ENCODE measurements around the gene EFHD2.
"Not testable (repeated sequence)": the region's sequence is repeated elsewhere in the genome, so short reads cannot be mapped to it uniquely, and the experiment has no call there.

The EFHD2 gene

GRCh38 chr1:15389828-15390227 is 19.9 kb upstream of the EFHD2 start:
- not testable (repeated sequence) for DNase-seq

GRCh38 chr1:15390667-15391066 is 19.0 kb upstream of the EFHD2 start:
- no peak for DNase-seq

- no peak for DNase-seq
These were observed 18.3 kb upstream of the EFHD2 start for GRCh38 chr1:15391366-15391765.

- no peak for DNase-seq
These were observed 16.0 kb upstream of the EFHD2 start for GRCh38 chr1:15393475-15394257.

GRCh38 chr1:15394258-15394690 is 15.4 kb upstream of the EFHD2 start:
- DNase-seq = no peak

- no peak for DNase-seq
These were observed 12.5 kb upstream of the EFHD2 start for GRCh38 chr1:15397236-15397635.

- DNase-seq = no peak
These were observed 10.0 kb upstream of the EFHD2 start for GRCh38 chr1:15399710-15400109.

GRCh38 chr1:15400627-15401026 is 9.1 kb upstream of the EFHD2 start:
- no peak for DNase-seq

GRCh38 chr1:15401391-15402055 is 8.2 kb upstream of the EFHD2 start:
- DNase-seq = no peak

GRCh38 chr1:15402809-15403450 is 6.8 kb upstream of the EFHD2 start:
- no peak for DNase-seq

- DNase-seq = no peak
These were observed 5.6 kb upstream of the EFHD2 start for GRCh38 chr1:15403962-15404580.

- no peak for DNase-seq
These were observed 4.4 kb upstream of the EFHD2 start for GRCh38 chr1:15405106-15405850.

GRCh38 chr1:15406614-15407559 is 2.8 kb upstream of the EFHD2 start:
- DNase-seq = no peak

GRCh38 chr1:15407580-15407979 is 2.1 kb upstream of the EFHD2 start:
- DNase-seq = no peak

GRCh38 chr1:15408890-15409387 is 749 bp upstream of the EFHD2 start:
- no peak for DNase-seq

GRCh38 chr1:15410223-15410883 is 665 bp downstream of the EFHD2 start:
- peak; percentile 35 for DNase-seq

- DNase-seq = no peak
These were observed 1.2 kb downstream of the EFHD2 start for GRCh38 chr1:15410884-15411245.

- DNase-seq = peak; percentile 44
These were observed 2.0 kb downstream of the EFHD2 start for GRCh38 chr1:15411593-15412137.

GRCh38 chr1:15412175-15412800 is 2.6 kb downstream of the EFHD2 start:
- DNase-seq = peak; percentile 51

GRCh38 chr1:15412843-15413242 is 3.2 kb downstream of the EFHD2 start:
- DNase-seq = no peak
